GM10847 (cell line): Measurements from ENCODE around the gene CORO2B.

Source experiments
- POLR2A ChIP-seq: IDR thresholded peaks from 2 replicates; pipeline ENCODE4 v1.6.1; 2011; ENCODE audit not compliant: insufficient read length; ENCODE audit errors: extremely low read depth

Gene CORO2B

GRCh38 chr15:68618394-68618793, 39.6 kb downstream of the CORO2B start:
- TF ChIP-seq POLR2A: no peak

GRCh38 chr15:68618908-68619698, 40.3 kb downstream of the CORO2B start:
- no peak for TF ChIP-seq POLR2A

DNA sequence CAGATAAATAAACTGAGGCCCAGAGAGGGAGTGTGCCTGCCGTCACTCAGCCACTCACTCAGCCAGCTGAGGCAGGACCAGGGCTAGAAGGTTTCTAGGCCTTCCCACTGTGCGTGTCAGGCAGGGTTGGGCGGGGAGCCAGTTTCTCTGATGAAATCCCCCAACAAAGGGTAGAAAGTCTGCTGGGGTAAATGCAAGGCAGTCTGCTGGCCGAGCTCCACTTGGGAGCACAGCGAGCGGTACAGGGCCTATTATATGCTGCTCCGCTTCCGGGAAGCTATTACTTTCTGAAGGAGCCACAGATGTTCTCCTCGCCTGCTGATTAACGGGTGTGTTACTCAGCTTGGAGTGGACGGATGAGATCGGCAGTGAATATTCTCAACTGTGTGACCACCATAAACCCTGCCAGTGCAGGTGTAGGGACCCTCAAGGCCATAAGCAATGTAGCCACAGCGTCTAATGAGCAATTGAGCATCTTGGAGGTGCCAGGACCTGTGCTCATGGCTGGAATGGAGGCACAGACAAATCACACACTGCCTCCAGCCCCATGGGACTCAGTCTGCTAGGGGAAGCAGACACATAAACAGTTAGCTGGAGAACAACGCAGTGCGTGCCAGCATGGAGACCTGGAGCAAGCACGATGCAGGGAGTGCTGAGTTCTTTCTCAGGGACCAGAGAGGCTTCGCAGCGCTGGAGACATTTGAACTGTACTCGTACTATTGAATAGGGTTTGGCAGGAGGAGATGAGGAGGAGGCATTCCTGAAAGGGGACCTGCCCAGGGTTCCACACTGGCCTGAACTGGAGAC, 42.1 kb downstream of the CORO2B start:
- no peak for TF ChIP-seq POLR2A

DNA sequence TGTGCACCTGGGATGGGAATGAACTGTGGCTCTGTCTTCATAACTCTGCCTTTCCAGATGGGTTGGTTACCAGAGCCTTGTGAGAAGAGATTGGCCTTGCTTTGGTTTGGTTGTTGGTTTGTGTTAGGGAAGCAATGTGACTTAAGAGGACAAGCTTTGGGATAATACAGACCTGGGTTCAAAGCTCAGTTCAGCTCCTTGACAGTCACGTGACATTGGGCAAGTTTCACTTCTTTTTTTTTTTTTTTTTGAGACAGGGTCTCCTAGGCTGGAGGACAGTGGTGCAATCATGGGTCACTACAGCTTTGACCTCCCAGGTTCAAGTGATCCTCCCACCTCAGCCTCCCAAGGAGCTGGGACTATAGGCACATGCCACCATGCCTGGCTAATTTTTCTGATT, 42.7 kb downstream of the CORO2B start:
- TF ChIP-seq POLR2A: no peak

- no peak for TF ChIP-seq POLR2A
These were observed 44.6 kb downstream of the CORO2B start for GRCh38 chr15:68623301-68623892.

- TF ChIP-seq POLR2A: no peak
These were observed 47.1 kb downstream of the CORO2B start for GRCh38 chr15:68625853-68626252.

DNA sequence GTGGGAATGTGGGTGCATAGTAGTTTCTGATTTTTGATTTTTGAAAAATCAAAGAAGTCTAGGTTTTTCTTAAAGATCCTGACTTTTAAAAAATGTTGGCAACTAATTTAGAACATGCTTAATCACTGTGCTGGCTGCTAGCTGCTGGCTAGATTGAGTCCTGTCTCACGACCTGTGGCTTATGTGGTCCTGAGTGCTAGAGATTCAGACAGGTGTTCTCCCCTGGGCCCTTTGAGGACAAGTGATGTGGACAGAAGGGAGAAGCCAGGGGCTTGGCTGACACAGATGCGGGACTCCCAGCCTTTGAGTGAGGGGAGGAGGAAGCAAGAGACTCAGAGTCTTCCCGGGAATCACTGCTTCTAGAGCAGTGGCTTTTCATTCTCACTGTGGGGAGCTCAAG, 47.5 kb downstream of the CORO2B start:
- TF ChIP-seq POLR2A: no peak

DNA sequence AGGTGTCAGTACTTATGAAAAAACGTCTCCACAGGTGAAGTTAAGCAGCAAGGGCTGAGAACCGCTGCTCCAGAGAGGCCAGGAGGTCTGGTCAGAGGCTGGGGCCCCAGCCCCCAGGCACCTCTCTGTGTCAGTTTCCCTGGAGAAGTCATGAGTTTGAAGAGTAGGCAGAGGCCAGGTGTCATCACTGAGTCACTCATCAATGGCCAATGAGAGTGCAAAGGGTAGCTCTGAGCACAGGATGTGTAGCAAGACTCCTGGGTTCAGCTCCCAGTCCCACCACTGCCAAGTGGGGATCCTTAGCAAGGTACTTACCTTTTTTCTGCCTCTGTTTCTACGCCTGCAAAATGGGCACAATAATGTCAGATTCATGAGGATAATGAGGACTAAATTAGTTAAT, 47.9 kb downstream of the CORO2B start:
- TF ChIP-seq POLR2A: no peak

- TF ChIP-seq POLR2A: no peak
These were observed 48.7 kb downstream of the CORO2B start for GRCh38 chr15:68627476-68627875.

- no peak for TF ChIP-seq POLR2A
These were observed 49.2 kb downstream of the CORO2B start for GRCh38 chr15:68627995-68628394.

- TF ChIP-seq POLR2A: no peak
These were observed 50.9 kb downstream of the CORO2B start for GRCh38 chr15:68629519-68630210.

- TF ChIP-seq POLR2A: no peak
These were observed 51.4 kb downstream of the CORO2B start for GRCh38 chr15:68630211-68630555.

DNA sequence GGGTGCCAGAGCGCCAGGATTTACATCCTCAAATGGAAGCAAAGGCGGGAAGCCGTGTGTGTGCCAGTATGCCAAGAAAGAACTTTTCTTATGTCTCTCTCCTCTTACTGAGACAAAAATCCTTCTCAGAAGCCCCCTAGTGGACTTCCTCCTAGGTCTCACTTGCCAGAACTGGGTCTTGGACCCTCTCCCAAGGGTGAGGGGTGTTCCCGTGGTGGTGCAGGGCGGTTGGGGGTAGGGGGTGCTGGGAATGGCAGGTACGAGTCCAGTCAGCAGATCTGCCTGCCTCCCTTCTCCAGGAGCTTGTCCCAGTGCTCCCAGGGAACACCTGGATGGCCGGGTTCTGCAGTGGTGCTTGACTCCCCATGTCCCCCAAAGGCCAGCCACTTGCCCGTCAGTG, 52.0 kb downstream of the CORO2B start:
- no peak for TF ChIP-seq POLR2A

DNA sequence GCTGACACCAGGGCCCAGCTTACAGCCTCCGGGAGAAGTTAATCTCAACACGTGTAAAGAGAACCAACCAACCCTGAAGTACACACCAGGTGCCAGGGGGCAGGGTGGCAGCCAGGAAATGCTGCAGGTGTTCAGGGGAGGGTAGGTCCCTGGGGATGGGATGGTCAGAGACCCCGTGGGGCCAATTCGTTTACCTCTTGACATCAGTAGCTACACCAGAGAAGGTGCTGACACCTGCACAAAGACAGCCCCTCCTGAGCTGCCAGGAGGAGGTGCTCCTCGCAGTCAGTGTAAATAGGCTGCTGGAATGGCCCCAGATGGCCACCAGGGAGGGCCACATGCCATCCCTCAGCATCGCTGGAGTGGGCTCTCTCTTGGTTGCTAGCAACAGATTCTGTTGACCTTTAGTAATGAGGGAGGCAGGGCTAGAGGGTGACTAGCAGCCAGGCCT, 52.8 kb downstream of the CORO2B start:
- TF ChIP-seq POLR2A: no peak

- no peak for TF ChIP-seq POLR2A
These were observed 53.3 kb downstream of the CORO2B start for GRCh38 chr15:68632101-68632500.
